HepG2 (cell line): ENCODE measurements around the gene TRAF3. TPM values are rescaled to one million over a fixed set of nuclear protein-coding genes. Genes with fewer than 3 reads are reported as not detected.

ENCODE experiments used
- ARHGAP35 ChIP-seq: sonication (generic); formaldehyde crosslinking; IDR thresholded peaks from 2 replicates; pipeline ENCODE4 v1.9.0; 2022; ENCODE audit warnings: mild to moderate bottlenecking, inconsistent platforms, moderate library complexity, missing genetic modification reagents, borderline replicate concordance
- CREB1 ChIP-seq, 2 experiments: fragments of 450-650 bp in 1 of 2; IDR thresholded peaks; 2 replicates each; pipeline ENCODE4 v1.6.1; 2016 to 2017; ENCODE audit warnings: control low read depth in 1 of 2, mild to moderate bottlenecking in 1 of 2, missing compliant biosample characterization in 1 of 2, missing genetic modification characterization in 1 of 2
- DPF2 ChIP-seq: sonication (generic); formaldehyde crosslinking; IDR thresholded peaks from 2 replicates; pipeline ENCODE4 v1.4.0; 2020; ENCODE audit warnings: mild to moderate bottlenecking, low read depth, missing genetic modification reagents, borderline replicate concordance
- FOSL1 ChIP-seq: sonication (generic); formaldehyde crosslinking; IDR thresholded peaks from 2 replicates; pipeline ENCODE4 v1.9.0; 2021; ENCODE audit warnings: missing genetic modification reagents, borderline replicate concordance
- FOXO1 ChIP-seq: sonication (generic); formaldehyde crosslinking; IDR thresholded peaks from 2 replicates; pipeline ENCODE4 v1.4.0; 2020; ENCODE audit warnings: missing genetic modification reagents
- GATAD1 ChIP-seq: IDR thresholded peaks from 2 replicates; pipeline ENCODE4 v1.6.1; 2016; ENCODE audit warnings: missing genetic modification reagents, missing compliant biosample characterization
- HDAC2 ChIP-seq: sonication (generic); formaldehyde crosslinking; IDR thresholded peaks from 2 replicates; pipeline ENCODE4 v1.4.0; 2020; ENCODE audit warnings: missing genetic modification reagents
- HOXA5 ChIP-seq: sonication (generic); formaldehyde crosslinking; IDR thresholded peaks from 2 replicates; pipeline ENCODE4 v1.4.0; 2020; ENCODE audit warnings: missing genetic modification reagents
- IRF2 ChIP-seq: IDR thresholded peaks from 2 replicates; pipeline ENCODE4 v1.6.1; 2018; ENCODE audit warnings: missing genetic modification reagents, missing compliant biosample characterization
- KDM2A ChIP-seq: sonication (generic); formaldehyde crosslinking; IDR thresholded peaks from 2 replicates; pipeline ENCODE4 v1.4.0; 2020; ENCODE audit warnings: low read depth, missing genetic modification reagents, borderline replicate concordance
- KLF11 ChIP-seq: IDR thresholded peaks from 2 replicates; pipeline ENCODE4 v1.6.1; 2016; ENCODE audit warnings: missing compliant biosample characterization
- MAZ ChIP-seq, 2 experiments: sonication (generic) in 1 of 2; formaldehyde crosslinking in 1 of 2; IDR thresholded peaks; 2 replicates each; pipeline versions ENCODE4 v1.5.0 to v1.6.1; 2012 to 2020; ENCODE audit warnings: low read depth in 2 of 2, mild to moderate bottlenecking in 2 of 2, borderline replicate concordance in 1 of 2, improper control_type of control experiment in 1 of 2, low read length in 1 of 2, missing genetic modification reagents in 1 of 2, moderate library complexity in 1 of 2
- POLR2A ChIP-seq, 2 experiments: IDR thresholded peaks; 2 replicates each; pipeline ENCODE4 v1.6.1; 2011; ENCODE audit warnings: low read depth in 2 of 2, low read length in 2 of 2, mild to moderate bottlenecking in 1 of 2, moderate library complexity in 1 of 2; ENCODE audit not compliant: insufficient read depth in 1 of 2
- PTBP1 ChIP-seq: fragments of 200-400 bp; formaldehyde crosslinking; IDR thresholded peaks from 2 replicates; pipeline ENCODE4 v1.6.1; 2018; ENCODE audit warnings: low read length, low read depth; ENCODE audit not compliant: poor library complexity, severe bottlenecking
- SSRP1 ChIP-seq: IDR thresholded peaks from 2 replicates; pipeline ENCODE4 v1.6.1; 2016; ENCODE audit warnings: control low read depth
- WIZ ChIP-seq: sonication (generic); formaldehyde crosslinking; IDR thresholded peaks from 2 replicates; pipeline ENCODE4 v1.5.1; 2020; ENCODE audit warnings: mild to moderate bottlenecking, missing genetic modification reagents
- ZBTB7A ChIP-seq: sonication (generic); formaldehyde crosslinking; IDR thresholded peaks from 2 replicates; pipeline ENCODE4 v1.8.0; 2022; ENCODE audit warnings: mild to moderate bottlenecking, missing genetic modification reagents
- ZFAT ChIP-seq: sonication (generic); formaldehyde crosslinking; conservative IDR thresholded peaks from 2 replicates; pipeline ENCODE4 v1.8.1; 2023; ENCODE audit warnings: missing genetic modification reagents, inconsistent platforms
- ZFP82 ChIP-seq: sonication (generic); formaldehyde crosslinking; IDR thresholded peaks from 2 replicates; pipeline ENCODE4 v1.5.1; 2020; ENCODE audit warnings: mild to moderate bottlenecking, missing genetic modification reagents, borderline replicate concordance
- ZNF382 ChIP-seq: sonication (generic); formaldehyde crosslinking; IDR thresholded peaks from 2 replicates; pipeline ENCODE4 v1.5.0; 2020; ENCODE audit warnings: missing genetic modification reagents, mild to moderate bottlenecking, borderline replicate concordance
- ZNF460 ChIP-seq: sonication (generic); formaldehyde crosslinking; IDR thresholded peaks from 2 replicates; pipeline ENCODE4 v1.5.1; 2020; ENCODE audit warnings: missing genetic modification reagents, mild to moderate bottlenecking, borderline replicate concordance
- ZNF547 ChIP-seq: sonication (generic); formaldehyde crosslinking; IDR thresholded peaks from 2 replicates; pipeline ENCODE4 v1.5.1; 2020; ENCODE audit warnings: mild to moderate bottlenecking, missing genetic modification reagents
- ZNF674 ChIP-seq: sonication (generic); formaldehyde crosslinking; IDR thresholded peaks from 2 replicates; pipeline ENCODE4 v1.5.0; 2020; ENCODE audit warnings: low read depth, mild to moderate bottlenecking, missing genetic modification reagents
- ZNF839 ChIP-seq: sonication (generic); formaldehyde crosslinking; IDR thresholded peaks from 2 replicates; pipeline ENCODE4 v1.4.0; 2020; ENCODE audit warnings: missing genetic modification reagents, mild to moderate bottlenecking, borderline replicate concordance
- ZNF850 ChIP-seq: sonication (generic); formaldehyde crosslinking; conservative IDR thresholded peaks from 2 replicates; pipeline ENCODE4 v1.9.0; 2021; ENCODE audit warnings: mild to moderate bottlenecking, missing genetic modification reagents
- ZNF878 ChIP-seq: sonication (generic); formaldehyde crosslinking; IDR thresholded peaks from 2 replicates; pipeline ENCODE4 v1.8.1; 2023; ENCODE audit warnings: mild to moderate bottlenecking, missing genetic modification reagents, moderate library complexity
- ZNF883 ChIP-seq: sonication (generic); formaldehyde crosslinking; IDR thresholded peaks from 2 replicates; pipeline ENCODE4 v1.5.1; 2020; ENCODE audit warnings: mild to moderate bottlenecking, missing genetic modification reagents; ENCODE audit errors: not compliant biosample characterization
- ZSCAN22 ChIP-seq: sonication (generic); formaldehyde crosslinking; IDR thresholded peaks from 2 replicates; pipeline ENCODE4 v1.4.0; 2020; ENCODE audit warnings: mild to moderate bottlenecking, missing genetic modification reagents
- polyA plus RNA-seq, 8 experiments: library from polyadenylated mRNA; depleted of rRNA in 3 of 8; stranded (reverse) in 7 of 8; unstranded in 1 of 8; fragments of >200 nt; fragmentation: Illumina TruSeq in 4 of 8; extraction: Trizol in 4 of 8; gene quantifications; 2 replicates each; pipeline versions ENCODE4 v1.2.1 to v1.2.3, GENCODE V29; 2011 to 2016; ENCODE audit warnings: low read depth in 4 of 8, missing spikeins in 1 of 8, mixed read lengths in 1 of 8; ENCODE audit not compliant: insufficient read depth in 1 of 8
- total RNA-seq, 5 experiments: library from RNA; depleted of rRNA; stranded (reverse); fragments of >200 nt; fragmentation: Illumina TruSeq; extraction: Trizol; gene quantifications; 2 replicates each; pipeline ENCODE4 v1.2.3, GENCODE V29; 2016; ENCODE audit warnings: low read depth in 1 of 5
- TF ChIP-seq, protein P1 (sequence below): sonication (generic); formaldehyde crosslinking; conservative IDR thresholded peaks from 2 replicates; pipeline ENCODE4 v1.8.0; 2022; ENCODE audit warnings: missing genetic modification reagents
- TF ChIP-seq, protein P2 (sequence below): sonication (generic); formaldehyde crosslinking; IDR thresholded peaks from 2 replicates; pipeline ENCODE4 v1.8.1; 2023; ENCODE audit warnings: missing genetic modification reagents, mild to moderate bottlenecking, borderline replicate concordance

TRAF3 gene
- total and polyA plus RNA-seq, 2 of the 13 experiments (the other 11 are each of a cell fraction or from before 2014, with no cell fraction given) = 6.9 to 12.2 TPM

- TF ChIP-seq ZSCAN22 (CRISPR knock-in tag) (no peak), KDM2A (CRISPR knock-in tag) (peak; percentile 45; the same call in 1 of the 2 replicates), ZNF883 (peak; percentile 82), MAZ (IDR thresholded peaks at IDR 0.05; ENCODE audit: borderline replicate concordance, low read depth, low read length) (peak; percentile 73; the same call in 1 of the 2 replicates), MAZ (CRISPR knock-in tag; IDR thresholded peaks at IDR 0.05; ENCODE audit: low read depth) (peak; percentile 98), IRF2 (CRISPR knock-in tag) (peak; percentile 64; the same call in 1 of the 2 replicates), FOSL1 (no peak), ZNF850 (0 out of 2 replicates have a peak, but pooled peaks have one; percentile 37), ZNF839 (CRISPR knock-in tag) (no peak), ZBTB7A (CRISPR knock-in tag) (peak; percentile 90), POLR2A (IDR thresholded peaks at IDR 0.05; ENCODE audit: insufficient read depth in 1 of 2, low read depth in 2 of 2, low read length in 2 of 2) (peak; percentile 86 to 96), WIZ (CRISPR knock-in tag) (peak; percentile 54; the same call in 1 of the 2 replicates), ARHGAP35 (no peak), ZNF460 (CRISPR knock-in tag) (peak; percentile 66; the same call in 1 of the 2 replicates), PTBP1 (no peak), SSRP1 (CRISPR knock-in tag) (no peak), HDAC2 (CRISPR knock-in tag) (peak; percentile 66), FOXO1 (CRISPR knock-in tag) (peak; percentile 8; the same call in 1 of the 2 replicates), ZFP82 (CRISPR knock-in tag) (peak; percentile 79; the same call in 1 of the 2 replicates), CREB1 (IDR thresholded peaks at IDR 0.05) (no peak), CREB1 (CRISPR knock-in tag; IDR thresholded peaks at IDR 0.05) (no peak), ZNF382 (CRISPR knock-in tag) (no peak), GATAD1 (CRISPR knock-in tag) (peak; percentile 68), DPF2 (CRISPR knock-in tag) (no peak; the same call in 1 of the 2 replicates), ZNF547 (CRISPR knock-in tag) (peak; percentile 72; the same call in 1 of the 2 replicates), KLF11 (peak; percentile 23; the same call in 1 of the 2 replicates), ZNF674 (CRISPR knock-in tag) (no peak), ZFAT (CRISPR knock-in tag) (0 out of 2 replicates have a peak, but pooled peaks have one; percentile 40), HOXA5 (CRISPR knock-in tag) (peak; percentile 68; the same call in 1 of the 2 replicates), ZNF878 (CRISPR knock-in tag) (no peak)
- TF ChIP-seq, protein P1, sequence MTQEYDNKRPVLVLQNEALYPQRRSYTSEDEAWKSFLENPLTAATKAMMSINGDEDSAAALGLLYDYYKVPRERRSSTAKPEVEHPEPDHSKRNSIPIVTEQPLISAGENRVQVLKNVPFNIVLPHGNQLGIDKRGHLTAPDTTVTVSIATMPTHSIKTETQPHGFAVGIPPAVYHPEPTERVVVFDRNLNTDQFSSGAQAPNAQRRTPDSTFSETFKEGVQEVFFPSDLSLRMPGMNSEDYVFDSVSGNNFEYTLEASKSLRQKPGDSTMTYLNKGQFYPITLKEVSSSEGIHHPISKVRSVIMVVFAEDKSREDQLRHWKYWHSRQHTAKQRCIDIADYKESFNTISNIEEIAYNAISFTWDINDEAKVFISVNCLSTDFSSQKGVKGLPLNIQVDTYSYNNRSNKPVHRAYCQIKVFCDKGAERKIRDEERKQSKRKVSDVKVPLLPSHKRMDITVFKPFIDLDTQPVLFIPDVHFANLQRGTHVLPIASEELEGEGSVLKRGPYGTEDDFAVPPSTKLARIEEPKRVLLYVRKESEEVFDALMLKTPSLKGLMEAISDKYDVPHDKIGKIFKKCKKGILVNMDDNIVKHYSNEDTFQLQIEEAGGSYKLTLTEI (CRISPR knock-in tag) = no peak
- TF ChIP-seq, protein P2, sequence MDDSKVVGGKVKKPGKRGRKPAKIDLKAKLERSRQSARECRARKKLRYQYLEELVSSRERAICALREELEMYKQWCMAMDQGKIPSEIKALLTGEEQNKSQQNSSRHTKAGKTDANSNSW (CRISPR knock-in tag) = no peak
Observed at GRCh38 chr14:102922490-102923200, 145.4 kb downstream of the TRAF3 start, which contains the start of gene AMN (continued).
